ENCODE results near the gene GJB5. TPM values are rescaled to one million over a fixed set of nuclear protein-coding genes. Genes with fewer than 3 reads are reported as not detected.
A peak's percentile ranks its signal among the peaks of the same experiment; 100 is the strongest.
"Not testable (repeated sequence)": the region's sequence is repeated elsewhere in the genome, so short reads cannot be mapped to it uniquely, and the experiment has no call there.

Gene GJB5
- total and polyA plus RNA-seq, 10 of the 15 experiments (the other 5 are each of a cell fraction or from before 2014, with no cell fraction given) = not detected

GRCh38 chr1:34730485-34730884, 24.4 kb upstream of the GJB5 start:
- Histone ChIP-seq H3K27ac (ENCODE audit: control insufficient read depth, insufficient read depth) (no peak overlapping the region), H3K9ac (ENCODE audit: control insufficient read depth, insufficient read depth, low read length) (no peak overlapping the region), H3K9me3 (replicated peaks; ENCODE audit: control insufficient read depth, insufficient read depth, low read length) (no peaks in the 10 kb centered on the region), H4K20me1 (ENCODE audit: control insufficient read depth, insufficient read depth) (no peaks in the 10 kb centered on the region), H3K4me3 (no peak overlapping the region), H3K4me2 (ENCODE audit: control insufficient read depth, insufficient read depth) (no peak overlapping the region), H3K27me3 (replicated peaks in 1 of 2; ENCODE audit: control insufficient read depth in 2 of 2, insufficient read depth in 2 of 2, low read length in 1 of 2) (no peaks in the 10 kb centered on the region; a peak in 1 of 4 replicates), H2AFZ (ENCODE audit: control insufficient read depth, low read depth, low read length) (no peak overlapping the region), H3K36me3 (ENCODE audit: control insufficient read depth in 2 of 2, insufficient read depth in 2 of 2, low read length in 1 of 2) (no peaks in the 10 kb centered on the region), H3K4me1 (ENCODE audit: control insufficient read depth, insufficient read depth, low read length) (no peaks in the 10 kb centered on the region), H3K79me2 (ENCODE audit: control insufficient read depth, insufficient read depth, low read length) (no peaks in the 10 kb centered on the region)
- BruUV-seq (replicated peaks) = no TSS peak
- POLR2A ChIA-PET = no interaction called here
- RAD21 ChIA-PET (ENCODE audit: unreplicated experiment) = no interaction called here
- in situ Hi-C loops (cut with MboI) = no loop called here
- ATAC-seq (no peak), DNase-seq (ENCODE audit: low read depth, low spot score) (no peak), FAIRE-seq (no peak)
- SMC1A ChIA-PET (ENCODE audit: uncharacterized antibody, unreplicated experiment) = no interaction called here
- 27% methylated on average over 5 of the region's 5 CpGs for WGBS (ENCODE audit: insufficient coverage, insufficient replicate concordance, low lambda C conversion rate, missing lambda C conversion rate)
- no peak for TF ChIP-seq MYC (IDR thresholded peaks at IDR 0.05; ENCODE audit: insufficient read depth, insufficient read length, insufficient replicate concordance, low read length, severe bottlenecking)
- TF ChIP-seq NR2C2 (IDR thresholded peaks at IDR 0.05; ENCODE audit: borderline replicate concordance, control insufficient read depth, insufficient read length, low read depth) = no peak
- no peak for TF ChIP-seq ESRRA (IDR thresholded peaks at IDR 0.05; ENCODE audit: low read length)
- TF ChIP-seq CBFB (IDR thresholded peaks at IDR 0.05; ENCODE audit: low read depth) = no peak
- no peak for TF ChIP-seq IRF5 (IDR thresholded peaks at IDR 0.05; ENCODE audit: borderline replicate concordance)
- no peak for TF ChIP-seq TARDBP (IDR thresholded peaks at IDR 0.05; ENCODE audit: borderline replicate concordance)
- TF ChIP-seq SMARCA5 (IDR thresholded peaks at IDR 0.05) = no peak
- TF ChIP-seq IKZF2 (IDR thresholded peaks at IDR 0.05) = no peak
- TF ChIP-seq ATF7 (IDR thresholded peaks at IDR 0.05; ENCODE audit: low read depth) = no peak
- CTCF ChIA-PET = interaction anchor here (0.6 kb wide), 1 partner anchor 490 kb away, joined by 3 read pairs; no protein-coding TSS in a partner anchor
- intact Hi-C loops (cut with micrococcal nuclease; ENCODE audit: unreplicated experiment) = no loop called here

GRCh38 chr1:34732831-34733230, 22.0 kb upstream of the GJB5 start:
- FAIRE-seq = peak; percentile 71

More at GRCh38 chr1:34732831-34733230, 22.0 kb upstream of the GJB5 start:
- 5% methylated on average over 7 of the region's 7 CpGs for WGBS (ENCODE audit: insufficient coverage, insufficient replicate concordance, low lambda C conversion rate, missing lambda C conversion rate)
- H3K27me3 ChIP-seq (replicated peaks in 1 of 2; ENCODE audit: control insufficient read depth in 2 of 2, insufficient read depth in 2 of 2, low read length in 1 of 2); H2AFZ ChIP-seq (ENCODE audit: control insufficient read depth, low read depth, low read length); in situ Hi-C loops (cut with MboI); ATAC-seq; SMC1A ChIA-PET (ENCODE audit: uncharacterized antibody, unreplicated experiment); H3K9ac ChIP-seq (ENCODE audit: control insufficient read depth, insufficient read depth, low read length); H3K27ac ChIP-seq (ENCODE audit: control insufficient read depth, insufficient read depth); H3K4me2 ChIP-seq (ENCODE audit: control insufficient read depth, insufficient read depth); H3K9me3 ChIP-seq (replicated peaks; ENCODE audit: control insufficient read depth, insufficient read depth, low read length); H3K4me3 ChIP-seq; POLR2A ChIA-PET; H3K79me2 ChIP-seq (ENCODE audit: control insufficient read depth, insufficient read depth, low read length); H3K4me1 ChIP-seq (ENCODE audit: control insufficient read depth, insufficient read depth, low read length); H3K36me3 ChIP-seq (ENCODE audit: control insufficient read depth in 2 of 2, insufficient read depth in 2 of 2, low read length in 1 of 2); RAD21 ChIA-PET (ENCODE audit: unreplicated experiment); intact Hi-C loops (cut with micrococcal nuclease; ENCODE audit: unreplicated experiment); H4K20me1 ChIP-seq (ENCODE audit: control insufficient read depth, insufficient read depth); BruUV-seq (replicated peaks); DNase-seq (ENCODE audit: low read depth, low spot score): not testable (repeated sequence)
- CTCF ChIA-PET = interaction anchor here (2.5 to 3.9 kb wide), 2 partner anchors 9 to 11 kb away, joined by 11 to 13 read pairs; no protein-coding TSS in a partner anchor

Data from GM12878 (cell line).